Sigmoid colon (tissue), 4 donors: Measurements from ENCODE around the gene COG5.

ENCODE experiments used
- POLR2A ChIP-seq, 2 donors: fragments of 450-650 bp; IDR thresholded peaks; one replicate each; pipeline ENCODE4 v1.6.1; 2016; ENCODE audit warnings: antibody characterized with exemption in 2 of 2, mild to moderate bottlenecking in 2 of 2, moderate library complexity in 2 of 2
- POLR2AphosphoS5 ChIP-seq, 4 donors: sonication (generic); formaldehyde crosslinking; IDR thresholded peaks; one replicate each; pipeline ENCODE4 v1.6.1; 2017; ENCODE audit warnings: antibody characterized with exemption in 4 of 4

DNA sequence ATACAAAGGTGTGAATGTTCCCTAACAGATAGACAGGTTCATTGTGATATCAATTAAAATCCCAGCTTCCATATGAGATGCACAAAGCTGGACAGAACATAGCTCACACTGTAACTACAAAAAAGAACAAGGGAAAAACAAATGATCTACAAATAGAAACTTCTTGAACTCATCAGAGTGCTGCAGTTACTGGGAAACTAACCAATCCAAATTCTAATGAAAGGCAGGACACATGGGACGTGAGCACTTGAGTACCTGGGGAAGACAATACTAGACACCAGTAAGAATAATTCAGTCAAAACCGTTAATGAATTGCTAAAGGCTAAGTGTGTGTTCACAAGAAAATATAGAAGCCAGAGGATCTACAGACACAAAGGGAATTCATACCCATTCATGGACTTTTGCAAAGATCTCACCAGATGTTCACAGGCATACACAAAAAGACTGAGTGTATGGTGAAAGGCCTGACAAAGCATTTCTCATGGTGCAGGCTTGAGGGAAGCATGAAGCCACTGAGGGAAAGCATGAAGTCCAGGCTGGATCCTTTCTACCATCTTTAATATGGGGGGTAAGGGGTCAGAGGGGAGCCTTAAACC lies 101.7 kb downstream of the COG5 start:
- TF ChIP-seq POLR2AphosphoS5 (IDR thresholded peaks at IDR 0.05) = no peak
- no peak for TF ChIP-seq POLR2A (IDR thresholded peaks at IDR 0.05)
